NB4 (cell line): ENCODE data around the gene USP44.

Experiments
- MYC ChIP-seq: IDR thresholded peaks from 2 replicates; pipeline ENCODE4 v1.6.1; 2011; ENCODE audit warnings: low read depth, low read length
- POLR2A ChIP-seq: IDR thresholded peaks from 2 replicates; pipeline ENCODE4 v1.6.1; 2011; ENCODE audit warnings: mild to moderate bottlenecking; ENCODE audit not compliant: insufficient read length; ENCODE audit errors: extremely low read depth
- TF ChIP-seq, protein P1 (sequence below): IDR thresholded peaks from one replicate; pipeline ENCODE4 v1.5.1; 2012; ENCODE audit warnings: low read depth, low read length

DNA sequence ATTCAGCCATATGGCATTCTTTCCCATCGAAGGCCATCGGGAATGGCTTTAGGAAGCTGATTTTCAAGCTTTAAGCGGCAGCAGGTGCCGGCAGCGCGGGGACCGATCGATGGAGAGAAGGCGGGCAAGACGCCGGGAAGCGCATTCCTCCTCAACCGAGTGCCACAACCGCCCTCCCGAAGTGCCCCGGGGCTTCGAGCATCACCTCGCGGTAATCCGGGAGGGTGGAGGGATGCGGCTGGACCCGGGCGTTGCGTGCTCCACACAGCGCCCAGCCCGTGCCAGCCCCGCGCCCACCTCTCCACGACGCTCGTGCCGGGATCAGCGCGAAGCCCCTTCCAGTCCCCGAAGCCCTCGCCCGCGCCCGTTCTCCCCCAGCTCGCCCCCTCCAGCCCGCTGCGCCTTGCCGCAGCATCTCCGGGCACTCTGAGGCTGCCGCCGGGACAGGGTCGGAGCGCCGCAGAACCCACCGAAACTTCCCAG is 3.2 kb downstream of the USP44 start:
- TF ChIP-seq, protein P1, sequence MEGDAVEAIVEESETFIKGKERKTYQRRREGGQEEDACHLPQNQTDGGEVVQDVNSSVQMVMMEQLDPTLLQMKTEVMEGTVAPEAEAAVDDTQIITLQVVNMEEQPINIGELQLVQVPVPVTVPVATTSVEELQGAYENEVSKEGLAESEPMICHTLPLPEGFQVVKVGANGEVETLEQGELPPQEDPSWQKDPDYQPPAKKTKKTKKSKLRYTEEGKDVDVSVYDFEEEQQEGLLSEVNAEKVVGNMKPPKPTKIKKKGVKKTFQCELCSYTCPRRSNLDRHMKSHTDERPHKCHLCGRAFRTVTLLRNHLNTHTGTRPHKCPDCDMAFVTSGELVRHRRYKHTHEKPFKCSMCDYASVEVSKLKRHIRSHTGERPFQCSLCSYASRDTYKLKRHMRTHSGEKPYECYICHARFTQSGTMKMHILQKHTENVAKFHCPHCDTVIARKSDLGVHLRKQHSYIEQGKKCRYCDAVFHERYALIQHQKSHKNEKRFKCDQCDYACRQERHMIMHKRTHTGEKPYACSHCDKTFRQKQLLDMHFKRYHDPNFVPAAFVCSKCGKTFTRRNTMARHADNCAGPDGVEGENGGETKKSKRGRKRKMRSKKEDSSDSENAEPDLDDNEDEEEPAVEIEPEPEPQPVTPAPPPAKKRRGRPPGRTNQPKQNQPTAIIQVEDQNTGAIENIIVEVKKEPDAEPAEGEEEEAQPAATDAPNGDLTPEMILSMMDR: no peak
- TF ChIP-seq POLR2A: no peak
- no peak for TF ChIP-seq MYC
